ENCODE measurements around the gene TMF1.

- no peak for TF ChIP-seq CTCF (IDR thresholded peaks at IDR 0.05; ENCODE audit: low read depth, low read length)
- TF ChIP-seq EZH2phosphoT487 (IDR thresholded peaks at IDR 0.05; ENCODE audit: low read depth) = no peak
These were observed 39.4 kb upstream of the TMF1 start for GRCh38 chr3:69091389-69092029.

Data from OCI-LY3 (cell line).